PC-9 (cell line): Measurements from ENCODE around the gene FAM3C.

Experiments
- EZH2 ChIP-seq: fragments of 200-600 bp; sonication (generic); IDR thresholded peaks from 2 replicates; pipeline ENCODE4 v1.8.0; 2017; ENCODE audit warnings: antibody characterized with exemption, low read depth
- TF ChIP-seq, protein P1 (sequence below): fragments of 200-600 bp; sonication (generic); conservative IDR thresholded peaks from 2 replicates; pipeline ENCODE4 v1.6.1; 2017; ENCODE audit warnings: mixed run types, antibody characterized with exemption, mild to moderate bottlenecking, moderate library complexity

DNA sequence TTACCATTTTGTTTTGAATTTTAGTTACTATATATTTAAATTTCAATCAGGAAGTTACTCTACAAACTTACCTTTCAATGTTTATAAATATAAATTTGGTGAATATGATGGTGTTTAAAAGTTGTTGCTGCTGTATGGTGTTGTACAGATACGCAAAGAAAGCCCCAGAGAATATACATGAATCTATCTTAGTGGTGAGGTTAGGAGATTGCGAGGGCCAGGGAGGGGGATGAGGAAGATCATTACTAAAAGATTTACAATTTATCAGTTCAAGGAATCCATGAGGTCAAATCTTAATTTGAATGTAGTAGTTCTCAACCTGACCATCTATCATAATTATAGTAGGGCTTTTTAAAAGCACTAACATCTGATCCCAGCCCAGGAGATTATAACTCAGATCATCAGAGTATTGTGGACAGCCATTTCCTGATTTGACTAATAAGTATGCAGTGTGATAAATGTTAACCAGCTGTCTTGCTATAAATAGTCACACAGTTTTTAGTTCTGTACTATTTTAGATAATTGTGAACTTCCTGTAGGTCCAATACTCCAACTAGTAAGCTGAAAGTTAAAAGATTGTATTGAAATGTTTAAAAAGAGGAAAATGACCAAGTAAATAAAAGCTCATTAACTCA lies 23.6 kb downstream of the FAM3C start:
- TF ChIP-seq, protein P1, sequence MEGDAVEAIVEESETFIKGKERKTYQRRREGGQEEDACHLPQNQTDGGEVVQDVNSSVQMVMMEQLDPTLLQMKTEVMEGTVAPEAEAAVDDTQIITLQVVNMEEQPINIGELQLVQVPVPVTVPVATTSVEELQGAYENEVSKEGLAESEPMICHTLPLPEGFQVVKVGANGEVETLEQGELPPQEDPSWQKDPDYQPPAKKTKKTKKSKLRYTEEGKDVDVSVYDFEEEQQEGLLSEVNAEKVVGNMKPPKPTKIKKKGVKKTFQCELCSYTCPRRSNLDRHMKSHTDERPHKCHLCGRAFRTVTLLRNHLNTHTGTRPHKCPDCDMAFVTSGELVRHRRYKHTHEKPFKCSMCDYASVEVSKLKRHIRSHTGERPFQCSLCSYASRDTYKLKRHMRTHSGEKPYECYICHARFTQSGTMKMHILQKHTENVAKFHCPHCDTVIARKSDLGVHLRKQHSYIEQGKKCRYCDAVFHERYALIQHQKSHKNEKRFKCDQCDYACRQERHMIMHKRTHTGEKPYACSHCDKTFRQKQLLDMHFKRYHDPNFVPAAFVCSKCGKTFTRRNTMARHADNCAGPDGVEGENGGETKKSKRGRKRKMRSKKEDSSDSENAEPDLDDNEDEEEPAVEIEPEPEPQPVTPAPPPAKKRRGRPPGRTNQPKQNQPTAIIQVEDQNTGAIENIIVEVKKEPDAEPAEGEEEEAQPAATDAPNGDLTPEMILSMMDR, result no peak
- TF ChIP-seq EZH2, result no peak
